ENCODE measurements around the gene FCHSD2.

DNA sequence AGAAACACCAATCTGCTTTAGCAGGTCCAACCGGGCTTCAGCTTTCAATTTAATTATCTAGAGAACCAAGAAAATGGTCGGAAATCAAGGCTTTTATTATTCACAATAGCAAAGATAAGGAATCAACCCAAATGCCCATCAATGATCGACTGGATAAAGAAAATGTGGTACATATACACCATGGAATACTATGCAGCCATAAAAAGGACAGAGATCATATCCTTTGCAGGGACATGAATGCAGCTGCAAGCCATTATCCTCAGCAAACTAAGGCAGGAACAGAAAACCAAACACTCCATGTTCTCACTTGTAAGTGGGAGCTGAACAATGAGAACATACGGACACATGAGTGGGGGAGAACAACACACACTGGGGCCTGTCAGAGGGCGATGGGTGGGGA is 274.1 kb downstream of the FCHSD2 start:
- no peak for TF ChIP-seq POLR2AphosphoS5 (IDR thresholded peaks at IDR 0.05)
- no peak for TF ChIP-seq CTCF (IDR thresholded peaks at IDR 0.05)

Measured in suprapubic skin (tissue), 3 donors.